Measurements from ENCODE around the gene AGER.
"Not testable (repeated sequence)": the region's sequence is repeated elsewhere in the genome, so short reads cannot be mapped to it uniquely, and the experiment has no call there.

AGER gene

GRCh38 chr6:32184084-32184640 lies at the start of gene AGER:
AGER (minus strand) TSS chr6:32184253; CDS start chr6:32184222, 31 bp downstream.
- DNase-seq (no peak), ATAC-seq (no peak)
- Mint-ChIP-seq H3K4me1 (peaks cover 84% of the 10 kb centered on the region), H3K9me3 (no peaks in the 10 kb centered on the region), H3K4me3 (no peak within 1 kb of the TSS), H3K27me3 (no peaks in the 10 kb centered on the region), H3K27ac (peak within 1 kb of the TSS; percentile 21 to 50)

- H3K4me1 Mint-ChIP-seq = peaks cover 19% of the 10 kb centered on the region
- no peak for ATAC-seq
- no peaks in the 10 kb centered on the region for H3K9me3 Mint-ChIP-seq
- no peak overlapping the region for H3K27ac Mint-ChIP-seq
- H3K4me3 Mint-ChIP-seq = no peak overlapping the region
- no peak for DNase-seq
- H3K27me3 Mint-ChIP-seq = no peaks in the 10 kb centered on the region
Observed at GRCh38 chr6:32226434-32226833, 42.4 kb upstream of the AGER start.

GRCh38 chr6:32224696-32225095 lies 40.6 kb upstream of the AGER start:
- Mint-ChIP-seq H3K27ac (no peak overlapping the region), H3K9me3 (no peaks in the 10 kb centered on the region), H3K4me1 (peaks cover 19% of the 10 kb centered on the region), H3K27me3 (peaks cover 1% of the 10 kb centered on the region), H3K4me3 (no peak overlapping the region)
- no peak for DNase-seq
- no peak for ATAC-seq

GRCh38 chr6:32223258-32224235 lies 39.5 kb upstream of the AGER start, which contains the start of gene NOTCH4:
NOTCH4 (minus strand) TSS chr6:32224067; CDS start chr6:32223928, 139 bp downstream.
- peaks cover 6% of the 10 kb centered on the region for H3K27me3 Mint-ChIP-seq
- H3K4me3 Mint-ChIP-seq = no peak within 1 kb of the TSS
- DNase-seq = no peak
- H3K9me3 Mint-ChIP-seq = no peaks in the 10 kb centered on the region
- peak within 1 kb of the TSS; percentile 61 to 71 for H3K27ac Mint-ChIP-seq
- peaks cover 19% of the 10 kb centered on the region for H3K4me1 Mint-ChIP-seq
- ATAC-seq = no peak

GRCh38 chr6:32222333-32223230 lies 38.5 kb upstream of the AGER start:
- H3K27ac Mint-ChIP-seq = peak overlapping the region; percentile 61 to 71
- peaks cover 19% of the 10 kb centered on the region for H3K4me1 Mint-ChIP-seq
- H3K27me3 Mint-ChIP-seq = peaks cover 6% of the 10 kb centered on the region
- ATAC-seq (no peak), DNase-seq (no peak)
- no peak overlapping the region for H3K4me3 Mint-ChIP-seq
- no peaks in the 10 kb centered on the region for H3K9me3 Mint-ChIP-seq

GRCh38 chr6:32220021-32220420 lies 36.0 kb upstream of the AGER start:
- H3K27me3 Mint-ChIP-seq = peaks cover 6% of the 10 kb centered on the region
- no peak overlapping the region for H3K4me3 Mint-ChIP-seq
- peak overlapping the region in 1 of 2 donors; percentile 22 for H3K27ac Mint-ChIP-seq
- peaks cover 19% of the 10 kb centered on the region for H3K4me1 Mint-ChIP-seq
- ATAC-seq (no peak), DNase-seq (no peak)
- H3K9me3 Mint-ChIP-seq = no peaks in the 10 kb centered on the region

GRCh38 chr6:32218167-32218566 lies 34.1 kb upstream of the AGER start:
- Mint-ChIP-seq H3K4me1 (peaks cover 11% of the 10 kb centered on the region), H3K27ac (no peak overlapping the region), H3K9me3 (no peaks in the 10 kb centered on the region), H3K4me3 (no peak overlapping the region), H3K27me3 (peaks cover 6% of the 10 kb centered on the region)
- DNase-seq (no peak), ATAC-seq (no peak)

- ATAC-seq (no peak), DNase-seq (no peak)
- peak overlapping the region in 1 of 2 donors; percentile 20 for H3K27ac Mint-ChIP-seq
- peaks cover 6% of the 10 kb centered on the region for H3K27me3 Mint-ChIP-seq
- no peak overlapping the region for H3K4me3 Mint-ChIP-seq
- no peaks in the 10 kb centered on the region for H3K9me3 Mint-ChIP-seq
- no peaks in the 10 kb centered on the region for H3K4me1 Mint-ChIP-seq
Observed at GRCh38 chr6:32216998-32217397, 32.9 kb upstream of the AGER start.

GRCh38 chr6:32216285-32216684 lies 32.2 kb upstream of the AGER start:
- DNase-seq = no peak
- Mint-ChIP-seq H3K27me3 (peaks cover 6% of the 10 kb centered on the region), H3K4me1 (no peaks in the 10 kb centered on the region), H3K4me3 (no peak overlapping the region), H3K9me3 (no peaks in the 10 kb centered on the region), H3K27ac (no peak overlapping the region)
- ATAC-seq = no peak

- DNase-seq = no peak
- ATAC-seq = no peak
Observed at GRCh38 chr6:32215617-32216016, 31.6 kb upstream of the AGER start.

GRCh38 chr6:32214126-32214525 lies 30.1 kb upstream of the AGER start:
- ATAC-seq = no peak
- Mint-ChIP-seq H3K4me3 (no peak overlapping the region), H3K27me3 (no peaks in the 10 kb centered on the region), H3K4me1 (no peaks in the 10 kb centered on the region), H3K9me3 (no peaks in the 10 kb centered on the region), H3K27ac (peak overlapping the region in 1 of 2 donors; percentile 82)
- no peak for DNase-seq

More at GRCh38 chr6:32215617-32216016, 31.6 kb upstream of the AGER start:
- no peak overlapping the region for H3K27ac Mint-ChIP-seq
- no peak overlapping the region for H3K4me3 Mint-ChIP-seq
- H3K4me1 Mint-ChIP-seq = no peaks in the 10 kb centered on the region
- no peaks in the 10 kb centered on the region for H3K9me3 Mint-ChIP-seq
- H3K27me3 Mint-ChIP-seq = peaks cover 6% of the 10 kb centered on the region

GRCh38 chr6:32213649-32214048 lies 29.6 kb upstream of the AGER start:
- no peak for DNase-seq
- Mint-ChIP-seq H3K9me3 (no peaks in the 10 kb centered on the region), H3K4me1 (no peaks in the 10 kb centered on the region), H3K4me3 (no peak overlapping the region), H3K27me3 (no peaks in the 10 kb centered on the region), H3K27ac (no peak overlapping the region)
- no peak for ATAC-seq

GRCh38 chr6:32212076-32212760 lies 28.2 kb upstream of the AGER start:
- DNase-seq = no peak
- no peak for ATAC-seq
- Mint-ChIP-seq H3K4me1 (no peaks in the 10 kb centered on the region), H3K27me3 (no peaks in the 10 kb centered on the region), H3K4me3 (no peak overlapping the region), H3K9me3 (no peaks in the 10 kb centered on the region), H3K27ac (no peak overlapping the region)

GRCh38 chr6:32211432-32211831 lies 27.4 kb upstream of the AGER start:
- not testable (repeated sequence) for H3K27ac Mint-ChIP-seq, H3K27me3 Mint-ChIP-seq

GRCh38 chr6:32210191-32210601 lies 26.1 kb upstream of the AGER start:
- no peak for ATAC-seq
- DNase-seq = no peak
- H3K9me3 Mint-ChIP-seq = no peaks in the 10 kb centered on the region
- H3K4me3 Mint-ChIP-seq = no peak overlapping the region
- H3K4me1 Mint-ChIP-seq = no peaks in the 10 kb centered on the region
- H3K27me3 Mint-ChIP-seq = no peaks in the 10 kb centered on the region
- no peak overlapping the region for H3K27ac Mint-ChIP-seq

More at GRCh38 chr6:32211432-32211831, 27.4 kb upstream of the AGER start:
- ATAC-seq, H3K9me3 Mint-ChIP-seq, DNase-seq, H3K4me1 Mint-ChIP-seq, H3K4me3 Mint-ChIP-seq: not testable (repeated sequence)

Measured in stimulated activated naive CD8-positive, alpha-beta T cell treated with anti-CD3 and anti-CD28 coated beads, Interleukin-15, amount 100 ng/mL, for 72 hours (primary cell).